Esophagus (tissue), 2 donors: ENCODE data around the gene OASL. TPM values are rescaled to one million over a fixed set of nuclear protein-coding genes. Genes with fewer than 3 reads are reported as not detected.
"Not testable (repeated sequence)": the region's sequence is repeated elsewhere in the genome, so short reads cannot be mapped to it uniquely, and the experiment has no call there.

ENCODE experiments used
- H3K27ac ChIP-seq, 2 donors: one replicate each; pipeline ENCODE4 v1.5.1; 2013; ENCODE audit warnings: low read depth in 2 of 2, mild to moderate bottlenecking in 2 of 2, inconsistent platforms in 1 of 2, low read length in 1 of 2, moderate library complexity in 1 of 2
- H3K27me3 ChIP-seq, 2 donors: one replicate each; pipeline ENCODE4 v1.6.1; 2013; ENCODE audit warnings: low read length in 2 of 2, control low read depth in 1 of 2, mild to moderate bottlenecking in 1 of 2; ENCODE audit not compliant: insufficient read depth in 2 of 2, control insufficient read depth in 1 of 2
- H3K36me3 ChIP-seq, 2 donors: one replicate each; pipeline ENCODE4 v1.6.1; 2013; ENCODE audit warnings: low read length in 1 of 2; ENCODE audit not compliant: control insufficient read depth in 2 of 2, insufficient read depth in 2 of 2
- H3K4me1 ChIP-seq, 2 donors: one replicate each; pipeline ENCODE4 v1.6.1; 2013; ENCODE audit warnings: low read length in 1 of 2; ENCODE audit not compliant: control insufficient read depth in 2 of 2, insufficient read depth in 2 of 2
- H3K4me3 ChIP-seq, 2 donors: one replicate each; pipeline ENCODE4 v1.5.1; 2013; ENCODE audit warnings: low read length in 2 of 2, mild to moderate bottlenecking in 2 of 2, low read depth in 1 of 2, moderate library complexity in 1 of 2
- H3K9me3 ChIP-seq, 2 donors: one replicate each; pipeline ENCODE4 v1.6.1; 2013; ENCODE audit warnings: mild to moderate bottlenecking in 2 of 2, low read depth in 1 of 2, low read length in 1 of 2, moderate library complexity in 1 of 2; ENCODE audit not compliant: control insufficient read depth in 2 of 2, insufficient read depth in 1 of 2
- WGBS, 2 donors: extraction: QIAGEN DNeasy Blood & Tissue Kit; methylation state at CpG; one replicate each; pipeline ENCODE4 v1.1.7; 2013; 5-methylcytosine and 5-hydroxymethylcytosine counted together
- polyA plus RNA-seq, 2 donors: library from polyadenylated mRNA; stranded (reverse); fragments of 200-250 nt; gene quantifications; one replicate each; pipeline ENCODE4 v1.2.3, GENCODE V29; 2013
- donor health status: healthy with polysubstance abuse.
- donor health status: Bipolar disorder and iron deficiency.

OASL gene
- polyA plus RNA-seq, 2 donors, result 0.90 to 1.9 TPM

GRCh38 chr12:121077440-121077839 lies 38.4 kb upstream of the OASL start:
- H3K27ac ChIP-seq, H3K4me1 ChIP-seq, H3K9me3 ChIP-seq, H3K27me3 ChIP-seq, H3K4me3 ChIP-seq, H3K36me3 ChIP-seq: not testable (repeated sequence)
- 100% methylated on average over 1 of the region's 3 CpGs for WGBS, 2 donors

GRCh38 chr12:121075911-121076310 lies 36.9 kb upstream of the OASL start:
- not testable (repeated sequence) for H3K9me3 ChIP-seq, H3K36me3 ChIP-seq, H3K27me3 ChIP-seq, H3K4me1 ChIP-seq, H3K4me3 ChIP-seq, H3K27ac ChIP-seq
- WGBS, 2 donors, result 92% methylated on average over 26 to 33 of the region's 33 CpGs

GRCh38 chr12:121072147-121072546 lies 33.1 kb upstream of the OASL start:
- Histone ChIP-seq H3K9me3 (peaks cover 0 to 4% of the 10 kb centered on the region in 2 donors), H3K27me3 (no peaks in the 10 kb centered on the region), H3K4me3 (no peak overlapping the region), H3K36me3 (no peaks in the 10 kb centered on the region), H3K4me1 (no peaks in the 10 kb centered on the region), H3K27ac (no peak overlapping the region)
- 90 to 91% methylated on average over 3 of the region's 3 CpGs for WGBS, 2 donors

GRCh38 chr12:121069206-121069605 lies 30.2 kb upstream of the OASL start:
- H3K9me3 ChIP-seq, result peaks cover 0 to 4% of the 10 kb centered on the region in 2 donors
- H3K4me3 ChIP-seq, result no peak overlapping the region
- H3K27ac ChIP-seq, result no peak overlapping the region
- no peaks in the 10 kb centered on the region for H3K27me3 ChIP-seq
- no peaks in the 10 kb centered on the region for H3K36me3 ChIP-seq
- WGBS, 2 donors, result 86 to 88% methylated on average over 6 of the region's 6 CpGs
- H3K4me1 ChIP-seq, result no peaks in the 10 kb centered on the region

- H3K4me1 ChIP-seq, result peaks cover 0 to under 1% of the 10 kb centered on the region in 2 donors
- WGBS, 2 donors, result 64 to 77% methylated on average over 2 of the region's 2 CpGs
- no peak overlapping the region for H3K27ac ChIP-seq
- H3K4me3 ChIP-seq, result no peak overlapping the region
- H3K36me3 ChIP-seq, result no peaks in the 10 kb centered on the region
- no peaks in the 10 kb centered on the region for H3K27me3 ChIP-seq
- peaks cover 0 to 2% of the 10 kb centered on the region in 2 donors for H3K9me3 ChIP-seq
These were observed 26.3 kb upstream of the OASL start for GRCh38 chr12:121065345-121065744.

GRCh38 chr12:121064586-121064985 lies 25.5 kb upstream of the OASL start:
- not testable (repeated sequence) for H3K4me3 ChIP-seq, H3K36me3 ChIP-seq, H3K27me3 ChIP-seq, H3K9me3 ChIP-seq, H3K27ac ChIP-seq, H3K4me1 ChIP-seq
- 89 to 91% methylated on average over 12 of the region's 12 CpGs for WGBS, 2 donors

- 80 to 88% methylated on average over 1 of the region's 1 CpG for WGBS, 2 donors
- Histone ChIP-seq H3K27me3 (no peaks in the 10 kb centered on the region), H3K9me3 (peaks cover 0 to 2% of the 10 kb centered on the region in 2 donors), H3K4me3 (no peak overlapping the region), H3K4me1 (peaks cover 0 to 3% of the 10 kb centered on the region in 2 donors), H3K36me3 (no peaks in the 10 kb centered on the region), H3K27ac (no peak overlapping the region)
These were observed 25.1 kb upstream of the OASL start for GRCh38 chr12:121064116-121064515.

GRCh38 chr12:121062391-121063045 lies 23.5 kb upstream of the OASL start:
- 82 to 85% methylated on average over 11 of the region's 11 CpGs for WGBS, 2 donors
- Histone ChIP-seq H3K36me3 (no peaks in the 10 kb centered on the region), H3K4me3 (no peak overlapping the region), H3K27me3 (no peaks in the 10 kb centered on the region), H3K27ac (no peak overlapping the region), H3K9me3 (no peaks in the 10 kb centered on the region), H3K4me1 (peaks cover 0 to 3% of the 10 kb centered on the region in 2 donors)

GRCh38 chr12:121061831-121062230 lies 22.8 kb upstream of the OASL start:
- H3K36me3 ChIP-seq, result no peaks in the 10 kb centered on the region
- H3K4me3 ChIP-seq, result no peak overlapping the region
- peaks cover 0 to 3% of the 10 kb centered on the region in 2 donors for H3K4me1 ChIP-seq
- no peaks in the 10 kb centered on the region for H3K9me3 ChIP-seq
- H3K27me3 ChIP-seq, result no peaks in the 10 kb centered on the region
- 52 to 55% methylated on average over 2 of the region's 2 CpGs for WGBS, 2 donors
- no peak overlapping the region for H3K27ac ChIP-seq
